ENCODE results near the gene C1orf21. TPM values are rescaled to one million over a fixed set of nuclear protein-coding genes. Genes with fewer than 3 reads are reported as not detected.

Gene C1orf21
- total and polyA plus RNA-seq, 2 of the 4 experiments (the other 2 are of a cell fraction), result 6.4 to 9.9 TPM

DNA sequence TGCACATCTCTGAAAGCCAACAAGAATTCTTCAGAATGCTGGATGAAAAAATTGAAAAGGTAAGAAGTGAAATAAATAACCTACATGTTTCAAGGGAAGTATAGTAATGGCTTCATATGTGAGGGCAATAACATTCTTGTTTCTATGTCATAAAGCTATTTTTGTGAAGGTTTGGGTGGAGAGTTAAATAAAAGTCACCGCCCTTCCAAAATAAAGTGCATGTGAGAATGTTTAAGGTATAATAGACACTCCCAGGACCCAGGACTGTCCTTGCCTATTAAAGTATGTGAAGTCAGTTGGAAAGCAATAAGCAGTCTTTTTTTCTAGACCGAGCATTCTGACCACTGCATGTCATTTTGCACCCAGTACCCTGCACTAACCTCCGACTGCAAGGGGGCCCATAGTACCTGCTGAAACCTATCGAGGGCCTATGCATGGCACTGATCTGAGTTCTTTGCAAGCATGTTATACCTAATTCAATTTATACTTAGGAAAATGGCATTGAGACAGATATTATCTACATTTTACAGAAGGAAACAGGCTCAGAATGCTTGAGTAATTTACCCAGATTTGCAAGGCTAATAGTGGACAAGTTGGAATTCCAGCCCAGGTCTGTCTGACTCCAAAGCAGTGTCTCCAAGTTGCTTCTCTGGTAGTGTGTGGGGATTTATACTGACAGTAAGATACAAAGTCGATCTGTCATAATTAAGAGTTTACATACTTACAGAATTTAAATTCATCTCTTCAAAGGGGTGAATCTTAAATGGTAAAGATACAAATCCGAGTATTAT, 211.8 kb downstream of the C1orf21 start:
- Histone ChIP-seq H2AK9ac (replicated peaks; ENCODE audit: low read depth, low read length, poor library complexity) (no peak overlapping the region), H3K4ac (ENCODE audit: low read depth, low read length) (no peak overlapping the region), H4K91ac (ENCODE audit: insufficient read depth, low read depth, low read length) (no peak overlapping the region), H3K27ac (ENCODE audit: insufficient read depth, low read length) (no peak overlapping the region), H3K18ac (ENCODE audit: low read depth, low read length) (no peak overlapping the region), H3K4me2 (ENCODE audit: low read depth, low read length) (no peak overlapping the region), H2BK120ac (ENCODE audit: low read depth, low read length) (no peak overlapping the region), H3K36me3 (ENCODE audit: control insufficient read depth, insufficient read depth, low read length) (no peaks in the 10 kb centered on the region), H3K14ac (replicated peaks; ENCODE audit: low read depth, low read length) (no peak overlapping the region; the same call in 1 of the 2 replicates), H2AK5ac (ENCODE audit: low read depth, low read length) (no peak overlapping the region), H4K5ac (ENCODE audit: low read depth, low read length) (no peak overlapping the region), H2BK15ac (ENCODE audit: low read depth, low read length) (no peak overlapping the region), H3K56ac (ENCODE audit: extremely low read depth, insufficient read depth, low read length) (no peak overlapping the region), H3K79me1 (ENCODE audit: low read depth in 1 of 2, low read length in 2 of 2) (peaks cover 0 to 8% of the 10 kb centered on the region in 2 experiments; a peak in 2 of 4 replicates), H3K9ac (ENCODE audit: low read depth, low read length) (no peak overlapping the region), H2BK5ac (ENCODE audit: low read depth, low read length, poor library complexity, severe bottlenecking) (no peak overlapping the region), H3K4me3 (ENCODE audit: insufficient read depth, low read depth, low read length) (no peak overlapping the region), H3K9me3 (ENCODE audit: control insufficient read depth, insufficient read depth, low read length) (no peaks in the 10 kb centered on the region), H3K9me1 (ENCODE audit: insufficient read depth, low read length) (peaks cover 14% of the 10 kb centered on the region), H3K23ac (ENCODE audit: low read depth, low read length) (no peak overlapping the region), H3K4me1 (ENCODE audit: control insufficient read depth, insufficient read depth, low read length) (peaks cover 8% of the 10 kb centered on the region), H2AFZ (replicated peaks; ENCODE audit: low read length, poor library complexity) (no peak overlapping the region), H4K8ac (ENCODE audit: low read depth in 2 of 2, low read length in 2 of 2) (no peak overlapping the region), H2BK20ac (ENCODE audit: low read depth, low read length) (no peak overlapping the region), H4K20me1 (ENCODE audit: insufficient read depth, low read length) (no peaks in the 10 kb centered on the region), H3K27me3 (ENCODE audit: control insufficient read depth, insufficient read depth, low read length) (no peaks in the 10 kb centered on the region)
- TF ChIP-seq, protein P1, sequence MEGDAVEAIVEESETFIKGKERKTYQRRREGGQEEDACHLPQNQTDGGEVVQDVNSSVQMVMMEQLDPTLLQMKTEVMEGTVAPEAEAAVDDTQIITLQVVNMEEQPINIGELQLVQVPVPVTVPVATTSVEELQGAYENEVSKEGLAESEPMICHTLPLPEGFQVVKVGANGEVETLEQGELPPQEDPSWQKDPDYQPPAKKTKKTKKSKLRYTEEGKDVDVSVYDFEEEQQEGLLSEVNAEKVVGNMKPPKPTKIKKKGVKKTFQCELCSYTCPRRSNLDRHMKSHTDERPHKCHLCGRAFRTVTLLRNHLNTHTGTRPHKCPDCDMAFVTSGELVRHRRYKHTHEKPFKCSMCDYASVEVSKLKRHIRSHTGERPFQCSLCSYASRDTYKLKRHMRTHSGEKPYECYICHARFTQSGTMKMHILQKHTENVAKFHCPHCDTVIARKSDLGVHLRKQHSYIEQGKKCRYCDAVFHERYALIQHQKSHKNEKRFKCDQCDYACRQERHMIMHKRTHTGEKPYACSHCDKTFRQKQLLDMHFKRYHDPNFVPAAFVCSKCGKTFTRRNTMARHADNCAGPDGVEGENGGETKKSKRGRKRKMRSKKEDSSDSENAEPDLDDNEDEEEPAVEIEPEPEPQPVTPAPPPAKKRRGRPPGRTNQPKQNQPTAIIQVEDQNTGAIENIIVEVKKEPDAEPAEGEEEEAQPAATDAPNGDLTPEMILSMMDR (conservative IDR thresholded peaks at IDR 0.05; ENCODE audit: low read depth, low read length), result no peak
- TF ChIP-seq POLR2A (IDR thresholded peaks at IDR 0.05; ENCODE audit: low read depth, low read length) (no peak), CHD1 (IDR thresholded peaks at IDR 0.05; ENCODE audit: low read depth, low read length) (no peak), FOS (IDR thresholded peaks at IDR 0.05; ENCODE audit: low read depth, low read length) (no peak), MAFK (IDR thresholded peaks at IDR 0.05; ENCODE audit: low read depth, low read length) (no peak), MAZ (IDR thresholded peaks at IDR 0.05; ENCODE audit: borderline replicate concordance, low read depth, low read length) (no peak), BHLHE40 (IDR thresholded peaks at IDR 0.05; ENCODE audit: low read depth, low read length) (no peak), SMC3 (IDR thresholded peaks at IDR 0.05; ENCODE audit: low read depth, low read length) (no peak), ELK1 (IDR thresholded peaks at IDR 0.05; ENCODE audit: borderline replicate concordance, low read depth, low read length) (no peak), USF2 (IDR thresholded peaks at IDR 0.05; ENCODE audit: low read depth, low read length) (no peak), CEBPB (IDR thresholded peaks at IDR 0.05; ENCODE audit: low read depth, low read length) (no peak), MXI1 (IDR thresholded peaks at IDR 0.05; ENCODE audit: borderline replicate concordance, low read depth, low read length) (no peak), RAD21 (IDR thresholded peaks at IDR 0.05; ENCODE audit: low read length) (no peak), NFE2L2 (IDR thresholded peaks at IDR 0.05; ENCODE audit: low read depth, low read length) (no peak), RFX5 (IDR thresholded peaks at IDR 0.05; ENCODE audit: low read depth, low read length) (no peak), RCOR1 (IDR thresholded peaks at IDR 0.05; ENCODE audit: insufficient replicate concordance, low read length) (no peak)
- ATAC-seq (ENCODE audit: low read depth), result no peak
- dilution Hi-C loops (cut with HindIII; ENCODE audit: low sequenced_read_pairs, unreplicated experiment), result no loop called here
- DNase-seq, result no peak
- intact Hi-C loops (cut with micrococcal nuclease), result no loop called here
- ChIA-PET CTCF (no interaction called here), POLR2A (ENCODE audit: unreplicated experiment) (no interaction called here)
- BruUV-seq (replicated peaks), result no TSS peak
- 83% methylated on average over 1 of the region's 6 CpGs; no CpG with 5 or more reads in 1 of the 2 experiments for WGBS, 2 experiments (ENCODE audit: extremely low coverage in 2 of 2, insufficient read length in 1 of 2)
- in situ Hi-C loops (cut with MboI; ENCODE audit: low sequenced_read_pairs), result no loop called here
